CD14-positive monocyte (primary cell): ENCODE data around the gene NLRC5. TPM values are rescaled to one million over a fixed set of nuclear protein-coding genes. Genes with fewer than 3 reads are reported as not detected.

Experiments
- DNase-seq, 3 donors: peaks; one replicate each; pipeline ENCODE4 v3.0.0-alpha.2; 2011 to 2022
- H2AFZ ChIP-seq: 2 replicates; pipeline ENCODE4 v1.6.0; 2012; ENCODE audit warnings: mild to moderate bottlenecking, low read depth, low read length, inconsistent platforms; ENCODE audit not compliant: insufficient read depth, poor library complexity, severe bottlenecking
- H3K27ac ChIP-seq, 2 donors: 1 replicate in 1 of 2; 2 replicates in 1 of 2; pipeline ENCODE4 v1.5.1; 2012 to 2013; ENCODE audit warnings: low read length in 2 of 2, control low read depth in 1 of 2, inconsistent platforms in 1 of 2, low read depth in 1 of 2, mild to moderate bottlenecking in 1 of 2
- H3K27me3 ChIP-seq, 2 donors: one replicate each; pipeline versions ENCODE4 v1.6.0 to v1.6.1; 2011 to 2013; ENCODE audit warnings: low read length in 2 of 2; ENCODE audit not compliant: control insufficient read depth in 2 of 2, insufficient read depth in 2 of 2
- H3K36me3 ChIP-seq, 2 donors: replicated peaks in 1 of 2; 1 replicate in 1 of 2; 2 replicates in 1 of 2; pipeline versions ENCODE4 v1.5.1 to v1.6.1; 2012 to 2013; ENCODE audit warnings: low read length in 2 of 2, control low read depth in 1 of 2, inconsistent platforms in 1 of 2, mild to moderate bottlenecking in 1 of 2; ENCODE audit not compliant: insufficient read depth in 2 of 2, control insufficient read depth in 1 of 2
- H3K4me1 ChIP-seq, 2 donors: 1 replicate in 1 of 2; 2 replicates in 1 of 2; pipeline versions ENCODE4 v1.5.1 to v1.6.1; 2012 to 2013; ENCODE audit warnings: low read length in 2 of 2, control low read depth in 1 of 2, inconsistent platforms in 1 of 2, mild to moderate bottlenecking in 1 of 2, moderate library complexity in 1 of 2; ENCODE audit not compliant: insufficient read depth in 2 of 2, control insufficient read depth in 1 of 2
- H3K4me2 ChIP-seq: replicated peaks from 2 replicates; pipeline ENCODE3; 2012; ENCODE audit warnings: low read length, moderate library complexity, mild to moderate bottlenecking; ENCODE audit not compliant: poor library complexity, severe bottlenecking; ENCODE audit errors: extremely low read depth
- H3K4me3 ChIP-seq, 3 experiments: fragments of 200-600 bp in 1 of 3; sonication (generic) in 1 of 3; replicated peaks in 1 of 3; 1 replicate in 2 of 3; 2 replicates in 1 of 3; pipeline ENCODE4 v1.5.1; 2011 to 2013; ENCODE audit warnings: low read length in 3 of 3, mild to moderate bottlenecking in 3 of 3, control low read depth in 2 of 3, low read depth in 2 of 3, inconsistent platforms in 1 of 3, moderate library complexity in 1 of 3
- H3K79me2 ChIP-seq: 2 replicates; pipeline ENCODE4 v1.6.0; 2012; ENCODE audit warnings: mild to moderate bottlenecking, control low read depth, inconsistent platforms, low read length, moderate library complexity; ENCODE audit not compliant: insufficient read depth
- H3K9ac ChIP-seq: 2 replicates; pipeline ENCODE4 v1.6.0; 2017; ENCODE audit warnings: low read length, mild to moderate bottlenecking; ENCODE audit not compliant: insufficient read depth, poor library complexity, severe bottlenecking
- H3K9me3 ChIP-seq, 2 donors: replicated peaks in 1 of 2; 1 replicate in 1 of 2; 2 replicates in 1 of 2; pipeline versions ENCODE4 v1.5.1 to v1.6.1; 2012 to 2013; ENCODE audit warnings: low read length in 2 of 2, control low read depth in 1 of 2; ENCODE audit not compliant: control insufficient read depth in 1 of 2, insufficient read depth in 1 of 2
- H4K20me1 ChIP-seq: 2 replicates; pipeline ENCODE4 v1.6.0; 2012; ENCODE audit warnings: mild to moderate bottlenecking, low read length, control low read depth, moderate library complexity; ENCODE audit not compliant: insufficient read depth
- H3K27ac Mint-ChIP-seq, 7 donors: one replicate each; pipeline ENCODE4 v1.8.0; 2020; ENCODE audit warnings: mild to moderate bottlenecking in 7 of 7, mixed read lengths in 7 of 7, moderate library complexity in 6 of 7, inconsistent platforms in 2 of 7
- H3K27me3 Mint-ChIP-seq, 3 donors: one replicate each; pipeline ENCODE4 v1.8.0; 2021 to 2022; ENCODE audit warnings: low read depth in 3 of 3, mild to moderate bottlenecking in 3 of 3, mixed read lengths in 3 of 3, moderate library complexity in 3 of 3, inconsistent platforms in 1 of 3
- H3K36me3 Mint-ChIP-seq, 2 donors: one replicate each; pipeline ENCODE4 v1.8.0; 2020; ENCODE audit warnings: mixed read lengths in 2 of 2, inconsistent platforms in 1 of 2, mild to moderate bottlenecking in 1 of 2
- H3K4me1 Mint-ChIP-seq: one replicate; pipeline ENCODE4 v1.8.0; 2020; ENCODE audit warnings: mild to moderate bottlenecking, mixed read lengths
- H3K4me3 Mint-ChIP-seq, 2 donors: one replicate each; pipeline ENCODE4 v1.8.0; 2020; ENCODE audit warnings: mild to moderate bottlenecking in 2 of 2, mixed read lengths in 2 of 2, moderate library complexity in 1 of 2
- H3K9me3 Mint-ChIP-seq, 7 donors: one replicate each; pipeline ENCODE4 v1.8.0; 2020 to 2022; ENCODE audit warnings: mixed read lengths in 7 of 7, mild to moderate bottlenecking in 6 of 7, moderate library complexity in 6 of 7, inconsistent platforms in 2 of 7
- CTCF ChIP-seq: fragments of 200-600 bp; IDR thresholded peaks from one replicate; pipeline ENCODE4 v1.8.0; 2022; ENCODE audit warnings: antibody characterized with exemption, mild to moderate bottlenecking
- WGBS: methylation state at CpG from one replicate; pipeline ENCODE4 v1.1.5; 2013; ENCODE audit warnings: missing lambda C conversion rate; ENCODE audit not compliant: insufficient coverage; 5-methylcytosine and 5-hydroxymethylcytosine counted together
- intact Hi-C, 2 donors: fragments of 100-400 bp; cut with micrococcal nuclease; formaldehyde crosslinking; loops; one replicate each; pipeline versions ENCODE4 v1.15.0 to v1.15.1; 2023
- polyA plus RNA-seq, 3 donors: library from polyadenylated mRNA; depleted of rRNA in 1 of 3; unstranded in 2 of 3; stranded (reverse) in 1 of 3; fragments of 300-500 nt in 2 of 3; fragments of >200 nt in 1 of 3; fragmentation: Illumina TruSeq in 2 of 3; gene quantifications; 1 replicate in 2 of 3; 2 replicates in 1 of 3; pipeline ENCODE4 v1.2.3, GENCODE V29; 2012 to 2021

NLRC5 gene
- polyA plus RNA-seq, 3 donors = 10.3 to 171 (median 21.6) TPM

GRCh38 chr16:57087003-57087402, 97.6 kb downstream of the NLRC5 start:
- peaks cover 54% of the 10 kb centered on the region for H3K4me1 Mint-ChIP-seq
- Histone ChIP-seq H3K4me2 (no peak overlapping the region), H3K4me1 (peaks cover 43 to 47% of the 10 kb centered on the region in 2 donors), H3K27me3 (no peaks in the 10 kb centered on the region), H3K9me3 (no peaks in the 10 kb centered on the region), H2AFZ (no peak overlapping the region), H3K36me3 (peaks cover 15 to 18% of the 10 kb centered on the region in 2 donors), H4K20me1 (no peaks in the 10 kb centered on the region), H3K27ac (no peak overlapping the region), H3K9ac (no peak overlapping the region), H3K79me2 (no peaks in the 10 kb centered on the region), H3K4me3 (no peak overlapping the region)
- peaks cover 8 to 18% of the 10 kb centered on the region in 2 donors for H3K36me3 Mint-ChIP-seq
- H3K4me3 Mint-ChIP-seq = no peak overlapping the region
- H3K27ac Mint-ChIP-seq = no peak overlapping the region
- intact Hi-C loops = no loop called here
- no peak for TF ChIP-seq CTCF
- no peak for DNase-seq
- peaks cover 0 to 5% (median 0%) of the 10 kb centered on the region in 3 donors for H3K27me3 Mint-ChIP-seq
- no CpG with 5 or more reads among the region's 2 CpGs for WGBS
- no peaks in the 10 kb centered on the region for H3K9me3 Mint-ChIP-seq

- Histone ChIP-seq H4K20me1 (peaks cover 13% of the 10 kb centered on the region), H3K9me3 (no peaks in the 10 kb centered on the region), H3K36me3 (no peaks in the 10 kb centered on the region), H3K27me3 (no peaks in the 10 kb centered on the region), H3K4me3 (no peak overlapping the region), H2AFZ (no peak overlapping the region), H3K4me2 (no peak overlapping the region), H3K4me1 (peaks cover 51 to 56% of the 10 kb centered on the region in 2 donors), H3K27ac (no peak overlapping the region), H3K79me2 (peaks cover 15% of the 10 kb centered on the region), H3K9ac (no peak overlapping the region)
- Mint-ChIP-seq H3K27ac (no peak overlapping the region), H3K4me3 (no peak overlapping the region), H3K9me3 (no peaks in the 10 kb centered on the region), H3K4me1 (peaks cover 59% of the 10 kb centered on the region), H3K36me3 (peaks cover 0 to 2% of the 10 kb centered on the region in 2 donors), H3K27me3 (peaks cover 0 to 5% (median 0%) of the 10 kb centered on the region in 3 donors)
- intact Hi-C loops = no loop called here
- DNase-seq = no peak
- no peak for TF ChIP-seq CTCF
- WGBS = 98% methylated on average over 4 of the region's 8 CpGs
These were observed 100.0 kb downstream of the NLRC5 start for GRCh38 chr16:57089406-57089805.
